ENCODE data around the gene GFAP. TPM values are rescaled to one million over a fixed set of nuclear protein-coding genes. Genes with fewer than 3 reads are reported as not detected.

Gene GFAP
- total RNA-seq, 1 donor from 2014 or later = not detected

DNA sequence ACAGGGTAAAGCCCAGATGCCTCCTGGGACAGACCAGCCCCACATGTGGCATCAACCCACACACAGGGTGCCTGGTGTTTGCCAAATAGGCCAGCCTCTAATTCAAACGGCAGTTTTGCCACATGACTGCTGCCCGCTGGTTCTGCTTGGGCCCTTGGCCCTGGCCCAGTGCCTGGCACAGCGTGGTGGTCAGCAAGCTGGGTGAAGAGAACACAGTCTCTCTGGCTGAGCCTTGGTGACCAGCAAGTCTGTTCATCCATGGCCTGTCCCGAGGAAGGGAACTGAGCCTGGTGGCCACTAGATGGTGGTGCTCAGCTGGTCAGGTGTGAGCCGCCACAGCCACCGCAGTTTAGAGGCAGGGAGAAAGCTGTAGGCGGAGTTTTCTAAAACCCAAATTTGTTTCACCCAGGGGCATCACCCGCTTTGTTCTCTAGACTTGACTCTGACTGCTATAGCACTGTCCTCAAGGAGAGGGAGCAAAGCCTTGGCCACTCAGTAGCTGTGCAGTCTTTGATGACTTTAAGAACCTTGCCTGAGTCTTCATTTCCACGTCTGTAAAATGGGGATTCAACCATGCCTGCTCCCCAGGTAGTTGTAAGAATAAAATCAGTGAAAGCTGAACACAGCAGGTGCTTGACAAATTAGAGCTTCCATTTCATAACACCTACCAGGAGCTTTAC, 4.7 kb upstream of the GFAP start:
- Mint-ChIP-seq H3K9me3 (no peaks in the 10 kb centered on the region), H3K27ac (no peak overlapping the region), H3K4me3 (no peak overlapping the region), H3K27me3 (ENCODE audit: low read depth) (peaks cover 28% of the 10 kb centered on the region), H3K36me3 (no peaks in the 10 kb centered on the region), H3K4me1 (peaks cover 3% of the 10 kb centered on the region)
- TF ChIP-seq, protein P1, sequence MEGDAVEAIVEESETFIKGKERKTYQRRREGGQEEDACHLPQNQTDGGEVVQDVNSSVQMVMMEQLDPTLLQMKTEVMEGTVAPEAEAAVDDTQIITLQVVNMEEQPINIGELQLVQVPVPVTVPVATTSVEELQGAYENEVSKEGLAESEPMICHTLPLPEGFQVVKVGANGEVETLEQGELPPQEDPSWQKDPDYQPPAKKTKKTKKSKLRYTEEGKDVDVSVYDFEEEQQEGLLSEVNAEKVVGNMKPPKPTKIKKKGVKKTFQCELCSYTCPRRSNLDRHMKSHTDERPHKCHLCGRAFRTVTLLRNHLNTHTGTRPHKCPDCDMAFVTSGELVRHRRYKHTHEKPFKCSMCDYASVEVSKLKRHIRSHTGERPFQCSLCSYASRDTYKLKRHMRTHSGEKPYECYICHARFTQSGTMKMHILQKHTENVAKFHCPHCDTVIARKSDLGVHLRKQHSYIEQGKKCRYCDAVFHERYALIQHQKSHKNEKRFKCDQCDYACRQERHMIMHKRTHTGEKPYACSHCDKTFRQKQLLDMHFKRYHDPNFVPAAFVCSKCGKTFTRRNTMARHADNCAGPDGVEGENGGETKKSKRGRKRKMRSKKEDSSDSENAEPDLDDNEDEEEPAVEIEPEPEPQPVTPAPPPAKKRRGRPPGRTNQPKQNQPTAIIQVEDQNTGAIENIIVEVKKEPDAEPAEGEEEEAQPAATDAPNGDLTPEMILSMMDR (IDR thresholded peaks at IDR 0.05; ENCODE audit: unreplicated experiment) = peak; percentile 64
- peak; percentile 59 to 76 for DNase-seq (ENCODE audit: low spot score in 2 of 2, unreplicated experiment in 2 of 2)

DNA sequence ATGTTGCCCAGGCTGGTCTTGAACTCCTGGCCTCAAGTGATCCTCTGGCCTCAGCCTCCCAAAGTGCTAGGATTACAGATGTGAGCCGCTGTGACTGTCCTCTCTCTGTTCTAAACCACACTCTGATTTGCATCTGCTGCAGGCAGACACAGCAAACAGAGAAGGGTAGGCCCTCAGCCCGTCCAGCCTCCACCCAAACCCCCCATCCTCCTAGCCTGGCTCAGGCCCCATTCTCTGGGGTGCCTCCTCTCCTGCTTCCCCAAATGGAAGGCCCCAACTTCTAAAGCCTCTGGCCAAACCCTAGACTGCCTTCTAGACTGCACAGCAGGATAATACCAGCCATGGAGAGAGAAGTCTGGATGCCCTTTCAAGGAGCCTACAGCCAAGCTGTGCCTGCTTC, 4.1 kb upstream of the GFAP start:
- Mint-ChIP-seq H3K27ac (no peak overlapping the region), H3K9me3 (no peaks in the 10 kb centered on the region), H3K36me3 (no peaks in the 10 kb centered on the region), H3K4me1 (peaks cover 3% of the 10 kb centered on the region), H3K4me3 (no peak overlapping the region), H3K27me3 (ENCODE audit: low read depth) (peaks cover 33% of the 10 kb centered on the region)
- TF ChIP-seq, protein P1 (IDR thresholded peaks at IDR 0.05; ENCODE audit: unreplicated experiment) = no peak
- DNase-seq (ENCODE audit: low spot score in 2 of 2, unreplicated experiment in 2 of 2) = no peak

DNA sequence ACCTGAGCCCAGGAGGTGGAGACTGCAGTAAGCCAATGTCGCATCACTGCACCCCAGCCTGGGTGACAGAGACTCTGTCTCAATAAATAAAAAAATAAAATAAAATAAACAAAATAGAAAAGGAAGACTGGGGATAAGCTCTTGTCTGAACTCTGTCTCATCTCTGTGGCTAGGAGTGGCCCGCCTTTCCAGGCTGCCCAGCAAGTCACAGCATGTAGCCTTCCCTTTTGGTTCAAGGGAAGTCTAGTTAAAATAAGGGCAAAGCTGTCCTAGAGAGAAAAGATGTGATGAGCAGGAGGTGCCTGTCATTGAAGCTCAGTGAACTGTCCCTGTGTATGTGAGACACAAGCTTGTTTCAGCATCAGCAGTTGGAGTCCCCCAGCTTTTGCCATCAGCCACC, 2.7 kb upstream of the GFAP start:
- Mint-ChIP-seq H3K9me3 (no peaks in the 10 kb centered on the region), H3K27me3 (ENCODE audit: low read depth) (peaks cover 43% of the 10 kb centered on the region), H3K4me1 (peaks cover 3% of the 10 kb centered on the region), H3K4me3 (no peak overlapping the region), H3K36me3 (no peaks in the 10 kb centered on the region), H3K27ac (no peak overlapping the region)
- no peak for DNase-seq (ENCODE audit: low spot score in 2 of 2, unreplicated experiment in 2 of 2)
- TF ChIP-seq, protein P1 (IDR thresholded peaks at IDR 0.05; ENCODE audit: unreplicated experiment) = no peak

DNA sequence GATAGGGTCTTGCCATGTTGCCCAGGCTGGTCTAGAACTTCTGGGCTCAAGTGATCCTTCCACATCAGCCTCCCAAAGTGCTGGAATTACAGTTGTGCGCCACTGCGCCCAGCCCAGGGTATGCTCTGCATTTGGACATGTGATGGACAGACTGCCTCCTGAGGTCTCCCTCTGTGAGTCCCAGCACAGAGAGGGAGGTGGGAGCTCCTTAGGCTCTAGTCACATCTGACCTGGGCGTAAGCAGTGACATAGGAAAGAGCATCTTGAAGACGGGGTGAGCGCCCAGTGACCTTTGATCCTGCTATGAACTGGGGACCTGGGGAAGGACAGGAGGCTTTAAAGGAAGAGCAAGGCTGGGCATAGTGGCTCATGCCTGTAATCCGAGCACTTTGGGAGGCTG, 2.2 kb upstream of the GFAP start:
- TF ChIP-seq, protein P1 (IDR thresholded peaks at IDR 0.05; ENCODE audit: unreplicated experiment) = no peak
- no peaks in the 10 kb centered on the region for H3K36me3 Mint-ChIP-seq
- H3K27ac Mint-ChIP-seq = no peak overlapping the region
- peaks cover 3% of the 10 kb centered on the region for H3K4me1 Mint-ChIP-seq
- DNase-seq (ENCODE audit: low spot score in 2 of 2, unreplicated experiment in 2 of 2) = no peak
- H3K4me3 Mint-ChIP-seq = no peak overlapping the region
- H3K27me3 Mint-ChIP-seq (ENCODE audit: low read depth) = peaks cover 43% of the 10 kb centered on the region
- H3K9me3 Mint-ChIP-seq = no peaks in the 10 kb centered on the region

DNA sequence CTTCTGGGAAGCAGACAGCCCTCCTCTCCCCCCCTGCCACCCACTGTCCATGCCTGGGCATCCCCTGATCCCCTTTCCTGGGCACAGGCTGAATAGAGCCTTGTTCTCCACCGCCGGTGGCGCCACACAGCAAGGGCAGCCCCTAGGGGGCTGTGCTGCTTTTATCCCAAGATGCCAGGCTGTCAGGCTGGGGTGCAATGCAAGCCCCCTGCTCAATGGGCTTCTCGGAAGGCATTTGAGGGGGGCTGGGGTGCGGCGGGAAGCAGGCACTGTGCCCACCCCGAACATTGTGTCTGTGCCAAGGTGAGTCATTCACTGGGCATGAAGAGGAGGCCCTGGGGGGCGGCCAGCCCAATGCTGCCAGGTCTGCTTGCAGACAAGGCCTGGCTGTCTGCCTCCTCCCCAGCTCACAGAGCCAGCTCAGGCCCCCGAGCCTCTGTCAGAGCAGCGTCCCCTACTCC, 1.5 kb upstream of the GFAP start:
- H3K4me1 Mint-ChIP-seq = peaks cover 3% of the 10 kb centered on the region
- no peak overlapping the region for H3K4me3 Mint-ChIP-seq
- no peak overlapping the region for H3K27ac Mint-ChIP-seq
- TF ChIP-seq, protein P1 (IDR thresholded peaks at IDR 0.05; ENCODE audit: unreplicated experiment) = no peak
- H3K27me3 Mint-ChIP-seq (ENCODE audit: low read depth) = peaks cover 45% of the 10 kb centered on the region
- no peaks in the 10 kb centered on the region for H3K36me3 Mint-ChIP-seq
- no peak for DNase-seq (ENCODE audit: low spot score in 2 of 2, unreplicated experiment in 2 of 2)
- no peaks in the 10 kb centered on the region for H3K9me3 Mint-ChIP-seq
